Measurements from ENCODE around the gene RPL35.
"Not testable (repeated sequence)": the region's sequence is repeated elsewhere in the genome, so short reads cannot be mapped to it uniquely, and the experiment has no call there.

Gene RPL35

GRCh38 chr9:124852121-124852828 is 9.5 kb downstream of the RPL35 start:
- DNase-seq = no peak

DNA sequence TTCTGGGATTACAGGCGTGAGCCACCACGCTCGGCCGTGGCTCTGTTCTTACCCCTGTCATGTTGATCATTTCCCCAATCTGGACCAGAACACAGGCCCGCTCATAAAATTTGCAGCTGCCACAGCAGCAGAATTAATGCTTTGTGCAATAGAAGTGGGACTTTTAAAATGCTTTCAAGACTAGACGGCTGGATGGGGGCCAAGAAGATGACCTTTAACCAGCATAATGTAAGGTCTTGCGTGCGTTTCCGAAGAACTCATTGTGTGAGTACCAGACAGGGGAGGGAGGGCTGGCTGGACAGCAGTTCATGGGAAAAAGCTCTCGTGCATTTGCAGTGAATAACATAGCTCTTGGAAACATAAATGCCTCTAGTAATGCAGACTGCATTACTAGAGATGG is 12.0 kb downstream of the RPL35 start:
- no peak for DNase-seq

GRCh38 chr9:124846969-124847368 is 14.8 kb downstream of the RPL35 start:
- DNase-seq = no peak

DNA sequence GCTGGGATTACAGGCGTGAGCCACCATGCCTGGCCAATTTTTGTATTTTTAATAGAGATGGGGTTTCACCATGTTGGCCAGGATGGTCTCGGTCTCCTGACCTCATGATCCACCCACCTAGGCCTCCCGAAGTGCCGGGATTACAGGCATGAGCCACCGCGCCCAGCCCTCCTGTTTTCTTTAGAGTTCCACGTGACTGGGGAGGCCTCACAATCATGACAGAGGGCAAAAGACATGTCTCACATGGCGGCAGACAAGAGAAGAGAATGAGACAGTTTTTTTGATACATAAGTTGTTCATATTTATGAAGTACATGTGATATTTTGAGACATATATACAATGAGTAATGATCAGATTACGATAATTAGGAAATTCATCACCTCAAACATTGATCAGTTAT is 15.3 kb downstream of the RPL35 start:
- not testable (repeated sequence) for DNase-seq

GRCh38 chr9:124844291-124844690 is 17.5 kb downstream of the RPL35 start:
- DNase-seq = no peak

DNA sequence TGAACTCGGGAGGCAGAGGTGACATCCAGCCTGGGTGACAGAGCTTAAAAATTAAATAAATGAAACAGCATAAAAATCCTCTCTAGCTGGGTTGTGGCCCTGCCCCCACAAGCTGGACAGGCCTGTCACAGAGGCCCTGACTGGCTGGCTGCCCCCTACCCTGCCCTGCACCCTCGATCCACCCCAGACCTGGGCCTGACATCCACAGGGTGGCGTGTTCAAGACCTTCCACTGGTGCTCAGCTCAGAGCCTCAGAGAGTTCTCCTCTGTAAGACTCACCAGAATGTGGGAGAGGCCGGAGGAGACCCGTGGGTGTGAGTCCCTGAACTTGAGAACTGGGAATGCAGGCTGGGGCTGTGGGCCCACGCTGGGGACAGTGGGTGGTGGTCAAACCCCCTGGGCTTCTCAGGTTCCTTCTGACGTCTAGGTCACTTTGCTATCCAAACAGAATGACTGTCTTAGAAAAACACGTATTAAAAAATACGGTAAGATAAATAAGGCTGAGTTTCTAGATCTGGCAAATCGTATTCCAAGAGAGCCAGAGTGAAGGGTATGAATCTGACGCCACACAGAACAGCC is 18.2 kb downstream of the RPL35 start:
- DNase-seq = no peak

DNA sequence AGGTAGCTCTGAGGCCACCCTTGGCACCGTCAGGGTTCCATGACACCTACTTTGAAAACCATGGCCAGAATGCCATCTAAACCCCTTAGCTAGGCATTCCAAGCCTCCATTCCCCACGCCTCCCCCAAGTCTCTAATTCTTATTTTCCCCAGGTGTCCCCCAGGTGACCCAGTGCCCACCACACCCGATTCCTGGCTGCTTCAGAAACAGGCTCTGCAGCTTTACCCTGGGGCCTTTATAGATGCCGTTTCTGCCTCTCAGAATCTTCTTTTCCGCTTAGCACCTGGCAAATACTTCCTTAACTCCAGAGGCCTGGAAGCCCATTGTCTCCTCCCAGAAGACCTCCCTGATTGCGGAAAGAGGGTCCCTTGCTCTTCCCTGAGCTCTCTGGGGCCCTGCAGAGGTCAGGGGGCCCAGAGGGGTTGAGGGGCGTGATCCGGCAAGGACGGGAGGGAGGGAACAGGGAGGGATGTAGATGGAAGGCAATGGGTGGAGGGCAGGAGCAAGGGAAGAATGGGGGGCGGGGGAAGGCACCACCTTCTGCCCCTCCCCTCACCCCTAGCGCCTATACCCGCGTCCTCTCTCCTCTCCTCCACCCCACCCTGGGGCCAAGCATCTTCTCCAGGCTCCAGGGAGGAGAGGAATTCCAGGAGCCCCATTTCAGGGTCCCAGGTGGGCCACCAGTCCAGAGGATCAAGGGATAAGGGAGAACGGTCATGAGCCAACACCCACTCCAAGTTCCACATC is 20.5 kb downstream of the RPL35 start:
- DNase-seq = no peak

- DNase-seq = no peak
Observed at GRCh38 chr9:124840300-124840833, 21.4 kb downstream of the RPL35 start.

- DNase-seq = no peak
Observed at GRCh38 chr9:124839612-124840299, 22.0 kb downstream of the RPL35 start.

DNA sequence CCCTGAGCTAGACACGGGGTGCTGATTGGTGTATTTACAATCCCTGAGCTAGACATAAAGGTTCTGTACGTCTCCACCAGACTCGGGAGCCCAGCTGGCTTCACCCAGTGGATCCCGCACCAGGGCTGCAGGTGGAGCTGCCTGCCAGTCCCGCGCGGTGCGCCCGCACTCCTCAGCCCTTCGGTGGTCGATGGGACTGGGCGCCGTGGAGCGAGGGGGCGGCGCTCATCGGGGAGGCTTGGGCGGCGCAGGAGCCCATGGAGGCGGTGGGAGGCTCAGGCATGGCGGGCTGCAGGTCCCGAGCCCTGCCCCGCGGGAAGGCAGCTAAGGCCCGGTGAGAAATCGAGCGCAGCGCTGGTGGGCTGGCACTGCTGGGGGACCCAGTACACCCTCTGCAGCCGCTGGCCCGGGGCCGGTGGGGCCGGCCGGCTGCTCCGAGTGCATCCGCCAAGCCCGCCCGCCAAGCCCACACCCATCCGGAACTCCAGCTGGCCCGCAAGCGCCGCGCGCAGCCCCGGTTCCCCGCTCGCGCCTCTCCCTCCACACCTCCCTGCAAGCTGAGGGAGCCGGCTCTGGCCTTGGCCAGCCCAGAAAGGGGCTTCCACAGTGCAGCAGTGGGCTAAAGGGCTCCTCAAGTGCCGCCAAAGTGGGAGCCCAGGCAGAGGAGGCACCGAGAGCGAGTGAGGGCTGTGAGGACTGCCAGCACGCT is 23.0 kb downstream of the RPL35 start:
- DNase-seq = not testable (repeated sequence)

- DNase-seq = not testable (repeated sequence)
Observed at GRCh38 chr9:124838132-124838531, 23.6 kb downstream of the RPL35 start.

DNA sequence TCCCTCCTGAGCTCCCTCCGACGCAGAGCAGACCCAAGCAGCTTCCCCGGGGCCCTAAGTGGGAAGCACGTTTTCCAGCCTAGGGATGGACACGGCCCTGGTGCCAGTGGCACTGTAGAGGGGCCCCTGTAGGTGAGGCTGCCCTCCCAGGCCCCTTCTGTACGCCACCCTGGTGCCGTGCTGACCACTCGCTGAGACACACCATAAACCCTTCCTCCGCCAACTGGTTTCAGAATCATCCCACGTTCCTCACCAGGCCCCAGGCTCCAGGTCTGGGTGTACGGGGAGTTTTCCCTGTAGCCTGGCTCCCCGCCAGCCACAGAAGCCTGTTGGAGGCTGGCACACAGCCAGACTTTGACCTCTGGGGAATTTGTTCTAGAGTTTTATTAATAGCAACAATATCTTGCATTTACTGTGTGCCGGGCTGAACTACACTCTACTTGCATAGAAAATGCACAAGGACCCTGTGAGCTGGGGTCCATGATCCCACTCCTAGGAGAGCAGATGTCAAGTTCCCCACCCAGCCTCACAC is 26.7 kb downstream of the RPL35 start:
- no peak for DNase-seq

GRCh38 chr9:124834591-124834990 is 27.2 kb downstream of the RPL35 start:
- DNase-seq = no peak

DNA sequence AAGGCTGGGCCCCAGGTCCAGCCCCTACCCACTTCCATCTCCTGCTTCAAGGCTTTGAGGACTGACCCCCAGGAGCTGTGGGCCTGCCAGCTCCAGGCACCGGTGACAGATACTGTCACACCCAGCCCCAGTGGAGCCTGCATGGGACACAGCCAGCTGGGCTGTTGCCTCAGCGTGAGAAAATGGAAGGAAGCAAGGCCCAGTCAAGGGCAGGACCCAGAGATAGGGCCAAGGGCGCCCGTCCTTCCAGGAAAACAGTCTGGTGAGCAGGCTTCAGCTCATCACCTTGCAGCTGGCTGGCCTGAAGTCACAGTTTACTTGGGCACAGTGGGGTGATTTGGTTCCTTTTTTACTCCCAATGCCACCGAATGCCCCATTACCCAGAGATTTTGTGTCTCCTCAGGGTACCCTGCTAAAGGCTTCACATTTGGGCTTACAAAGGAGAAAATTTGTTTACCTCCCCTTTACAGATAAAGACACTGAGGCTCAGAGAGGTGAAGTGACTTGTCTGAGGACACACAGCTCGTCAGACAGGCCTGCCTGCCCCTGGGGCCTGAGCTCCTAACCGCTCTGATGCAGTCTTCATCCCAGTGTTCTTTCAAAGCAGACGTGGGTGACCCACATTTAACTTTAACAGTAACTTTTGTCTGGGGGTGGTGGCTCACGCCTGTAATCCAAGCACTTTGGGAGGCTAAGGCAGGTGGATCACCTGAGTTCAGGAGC is 30.0 kb downstream of the RPL35 start:
- no peak for DNase-seq

GRCh38 chr9:124830593-124830992 is 31.2 kb downstream of the RPL35 start:
- DNase-seq = no peak

DNA sequence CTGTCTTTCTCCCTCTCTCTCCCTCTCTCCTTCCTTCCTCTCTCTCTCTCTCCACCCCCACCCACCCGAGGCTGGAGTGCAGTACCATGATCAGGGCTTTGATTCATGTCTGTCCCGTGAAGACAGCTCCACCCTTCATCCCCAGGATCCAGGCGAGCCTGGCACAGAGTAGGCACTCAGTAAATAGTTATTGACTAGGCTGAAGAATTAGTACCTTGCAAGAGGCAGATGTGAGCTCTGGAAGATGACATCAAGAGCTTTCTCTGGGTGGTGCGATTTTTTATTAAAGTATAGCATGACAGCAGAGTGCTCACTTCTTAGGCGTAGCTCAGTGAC is 32.5 kb downstream of the RPL35 start:
- no peak for DNase-seq

- DNase-seq = no peak
Observed at GRCh38 chr9:124828489-124829333, 33.0 kb downstream of the RPL35 start.

- no peak for DNase-seq
Observed at GRCh38 chr9:124820698-124821623, 40.8 kb downstream of the RPL35 start.

DNA sequence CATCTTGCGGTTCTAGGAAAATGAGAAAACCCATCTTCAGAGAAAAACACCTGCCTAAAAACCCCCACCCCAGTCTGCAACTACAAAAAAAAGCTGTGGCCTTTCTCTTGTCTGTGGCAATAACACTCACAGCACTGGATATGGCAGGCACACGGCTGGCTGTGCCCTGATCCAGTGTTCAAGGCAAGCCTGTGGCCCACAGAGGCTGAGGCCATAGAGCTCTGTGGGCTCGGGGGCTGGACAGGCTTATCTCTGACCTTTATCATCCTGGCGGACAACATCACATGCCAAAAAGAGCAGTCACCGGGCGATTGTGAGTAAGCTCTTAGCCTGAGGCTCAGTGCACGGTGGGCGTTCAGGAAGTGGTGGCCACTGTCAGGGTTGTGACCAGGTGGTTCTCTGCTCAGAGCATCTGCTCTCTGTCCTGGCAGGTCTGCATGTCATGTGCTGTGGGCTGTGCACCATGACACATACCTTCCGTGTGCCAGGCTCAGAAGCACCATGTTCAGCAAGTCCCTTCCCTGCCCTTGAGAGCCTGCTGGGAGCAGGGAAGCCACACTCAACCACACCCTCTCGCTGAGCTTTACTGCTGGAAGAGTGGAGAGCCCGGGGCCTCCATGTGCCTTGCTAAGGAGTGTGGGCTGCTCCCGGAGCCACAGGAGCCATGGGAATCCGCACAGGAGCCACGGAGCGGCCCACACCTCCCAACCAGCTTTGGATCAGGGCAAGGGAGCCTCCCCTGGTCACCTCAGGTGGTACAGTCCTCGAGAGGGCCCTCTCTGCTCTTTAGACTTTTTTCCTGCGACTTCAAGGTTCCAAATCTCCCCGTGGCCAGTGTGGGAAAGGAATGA is 43.1 kb downstream of the RPL35 start:
- DNase-seq = no peak
